GM12875 (cell line): ENCODE measurements around the gene CCDC107.
A peak's percentile ranks its signal among the peaks of the same experiment; 100 is the strongest.

Experiments
- H3K4me3 ChIP-seq: one replicate; pipeline ENCODE4 v1.5.1; 2011; ENCODE audit warnings: low read depth, low read length, control low read depth
- TF ChIP-seq, protein P1 (sequence below): IDR thresholded peaks from 2 replicates; pipeline ENCODE4 v1.5.1; 2011; ENCODE audit warnings: low read depth, mild to moderate bottlenecking, control low read depth, inconsistent platforms, low read length, moderate library complexity, borderline replicate concordance; ENCODE audit not compliant: insufficient read depth

CCDC107 gene

DNA sequence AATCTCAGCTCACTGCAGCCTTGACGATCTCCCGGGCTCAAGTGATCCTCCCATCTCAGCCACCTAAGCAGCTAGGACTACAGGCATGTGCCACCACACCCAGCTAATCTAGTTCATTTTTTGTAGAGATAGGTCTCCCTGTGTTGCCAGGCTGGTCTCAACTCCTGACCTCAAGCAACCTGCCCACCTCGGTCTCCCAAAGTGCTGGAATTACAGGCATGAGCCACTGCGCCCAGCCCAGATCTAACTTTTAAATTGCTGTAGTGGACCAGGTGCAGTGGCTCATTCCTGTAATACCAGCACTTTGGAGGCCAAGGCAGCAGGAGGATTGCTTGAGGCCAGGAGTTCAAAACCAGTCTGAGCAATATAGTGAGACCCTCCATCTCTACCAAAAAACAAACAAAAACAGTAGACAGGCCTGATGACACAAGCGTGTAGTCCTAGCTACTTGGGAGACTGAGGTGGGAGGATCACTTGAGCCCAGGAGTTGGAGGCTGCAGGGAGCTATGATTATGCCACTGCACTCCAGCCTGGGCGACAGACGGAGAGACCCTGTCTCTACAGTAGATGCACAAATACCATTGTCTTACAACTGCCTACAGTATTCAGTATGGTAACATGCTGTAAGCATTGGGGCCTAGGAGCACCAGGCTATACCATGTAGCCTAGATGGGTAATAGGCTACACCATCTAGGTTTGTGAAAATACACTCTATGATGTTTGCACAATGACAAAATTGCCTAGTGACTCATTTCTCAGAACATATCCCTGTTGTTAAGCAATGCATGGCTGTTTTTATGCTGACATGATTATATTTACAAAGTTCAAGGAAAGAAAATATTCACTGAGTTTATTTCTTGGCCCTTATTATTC is 5.9 kb upstream of the CCDC107 start:
- TF ChIP-seq, protein P1, sequence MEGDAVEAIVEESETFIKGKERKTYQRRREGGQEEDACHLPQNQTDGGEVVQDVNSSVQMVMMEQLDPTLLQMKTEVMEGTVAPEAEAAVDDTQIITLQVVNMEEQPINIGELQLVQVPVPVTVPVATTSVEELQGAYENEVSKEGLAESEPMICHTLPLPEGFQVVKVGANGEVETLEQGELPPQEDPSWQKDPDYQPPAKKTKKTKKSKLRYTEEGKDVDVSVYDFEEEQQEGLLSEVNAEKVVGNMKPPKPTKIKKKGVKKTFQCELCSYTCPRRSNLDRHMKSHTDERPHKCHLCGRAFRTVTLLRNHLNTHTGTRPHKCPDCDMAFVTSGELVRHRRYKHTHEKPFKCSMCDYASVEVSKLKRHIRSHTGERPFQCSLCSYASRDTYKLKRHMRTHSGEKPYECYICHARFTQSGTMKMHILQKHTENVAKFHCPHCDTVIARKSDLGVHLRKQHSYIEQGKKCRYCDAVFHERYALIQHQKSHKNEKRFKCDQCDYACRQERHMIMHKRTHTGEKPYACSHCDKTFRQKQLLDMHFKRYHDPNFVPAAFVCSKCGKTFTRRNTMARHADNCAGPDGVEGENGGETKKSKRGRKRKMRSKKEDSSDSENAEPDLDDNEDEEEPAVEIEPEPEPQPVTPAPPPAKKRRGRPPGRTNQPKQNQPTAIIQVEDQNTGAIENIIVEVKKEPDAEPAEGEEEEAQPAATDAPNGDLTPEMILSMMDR, result no peak
- no peak overlapping the region for H3K4me3 ChIP-seq

DNA sequence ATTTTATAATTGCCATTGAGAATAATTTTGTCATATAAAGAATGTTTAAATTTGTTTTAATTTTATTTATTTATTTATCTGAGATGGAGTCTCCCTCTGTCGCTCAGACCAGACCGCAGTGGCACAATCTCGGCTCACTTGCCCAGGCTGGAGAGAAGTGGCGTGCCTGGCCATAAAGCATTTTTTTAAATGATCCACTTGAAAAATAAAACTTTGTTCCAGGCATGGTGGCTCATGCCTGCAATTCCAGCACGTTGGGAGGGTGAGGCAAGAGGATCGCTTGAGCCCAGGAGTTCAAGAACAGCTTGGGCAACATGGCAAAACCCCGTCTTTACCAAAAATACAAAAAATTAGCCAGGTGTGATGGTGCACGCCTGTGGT is 5.3 kb upstream of the CCDC107 start:
- TF ChIP-seq, protein P1, result no peak
- no peak overlapping the region for H3K4me3 ChIP-seq

DNA sequence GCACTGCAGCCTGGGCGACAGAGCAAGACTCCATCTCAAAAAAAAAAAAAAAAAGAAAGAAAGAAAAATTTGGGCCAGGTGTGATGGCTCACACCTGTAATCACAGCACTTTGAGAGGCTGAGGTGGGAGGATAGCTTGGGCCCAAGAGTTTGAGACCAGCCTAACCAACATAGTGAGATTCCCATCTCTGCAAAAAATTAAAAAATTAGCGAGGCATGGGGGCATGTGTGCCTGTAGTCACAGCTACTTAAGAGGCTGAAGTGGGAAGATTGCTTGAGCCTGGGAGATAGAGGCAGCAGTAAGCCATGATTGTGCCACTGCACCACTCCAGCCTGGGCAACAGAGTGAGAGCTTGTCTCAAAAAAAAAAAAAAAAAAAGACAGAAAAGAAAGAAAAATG is 4.5 kb upstream of the CCDC107 start:
- TF ChIP-seq, protein P1, result no peak
- H3K4me3 ChIP-seq, result no peak overlapping the region

DNA sequence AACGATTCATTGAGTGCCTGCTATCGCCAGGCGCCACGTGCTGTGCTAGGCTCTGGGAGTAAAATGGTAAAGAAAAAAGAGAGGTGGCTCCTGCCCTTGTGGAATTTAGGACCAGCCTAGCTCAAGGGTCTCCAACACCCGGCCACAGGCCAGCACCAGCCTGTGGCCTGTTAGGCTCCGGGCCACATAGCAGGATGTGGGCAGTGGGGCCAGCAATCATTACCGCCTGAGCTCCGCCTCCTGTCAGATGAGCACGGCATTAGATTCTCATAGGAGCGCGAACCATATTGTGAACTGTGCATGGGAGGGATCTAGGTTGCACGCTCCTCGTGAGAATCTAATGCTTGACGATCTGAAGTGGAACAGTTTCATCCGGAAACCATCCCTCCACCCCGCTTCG is 1.7 kb upstream of the CCDC107 start:
- H3K4me3 ChIP-seq, result no peak overlapping the region
- TF ChIP-seq, protein P1, result no peak

DNA sequence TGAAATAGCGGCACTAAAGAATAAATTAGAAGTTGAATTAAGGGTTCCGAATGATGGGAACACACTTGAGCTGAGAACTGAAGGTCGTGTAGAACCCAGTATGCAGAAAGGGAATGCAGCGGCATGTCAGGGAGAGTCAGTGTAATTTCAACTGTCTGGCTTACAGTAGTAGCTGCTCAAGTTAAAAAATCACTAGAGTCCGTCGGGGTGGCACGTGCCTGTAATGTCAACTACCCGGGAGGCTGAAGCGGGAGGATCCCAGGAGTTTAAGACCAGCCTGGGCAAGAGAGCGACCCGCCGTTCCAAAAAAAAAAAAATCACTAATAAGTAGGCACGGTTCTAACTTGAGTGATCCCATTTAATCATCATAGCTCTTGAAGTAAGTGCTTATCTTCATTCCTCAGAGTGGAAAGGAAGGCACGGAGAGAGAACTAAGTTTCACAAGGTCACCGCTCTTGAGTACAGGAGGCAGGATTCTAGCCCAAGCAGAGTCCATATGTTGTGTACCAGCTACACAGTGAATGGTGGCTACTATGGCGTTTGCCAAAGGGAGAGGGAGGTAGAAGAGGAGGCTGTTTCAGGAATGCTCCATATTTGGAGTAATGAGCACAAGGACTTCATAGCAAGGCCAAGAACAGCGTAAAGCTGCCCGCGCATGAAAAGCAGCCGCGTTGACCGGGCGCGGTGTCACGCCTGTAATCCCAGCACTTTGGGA is 1.1 kb upstream of the CCDC107 start:
- H3K4me3 ChIP-seq, result no peak overlapping the region
- TF ChIP-seq, protein P1, result no peak

DNA sequence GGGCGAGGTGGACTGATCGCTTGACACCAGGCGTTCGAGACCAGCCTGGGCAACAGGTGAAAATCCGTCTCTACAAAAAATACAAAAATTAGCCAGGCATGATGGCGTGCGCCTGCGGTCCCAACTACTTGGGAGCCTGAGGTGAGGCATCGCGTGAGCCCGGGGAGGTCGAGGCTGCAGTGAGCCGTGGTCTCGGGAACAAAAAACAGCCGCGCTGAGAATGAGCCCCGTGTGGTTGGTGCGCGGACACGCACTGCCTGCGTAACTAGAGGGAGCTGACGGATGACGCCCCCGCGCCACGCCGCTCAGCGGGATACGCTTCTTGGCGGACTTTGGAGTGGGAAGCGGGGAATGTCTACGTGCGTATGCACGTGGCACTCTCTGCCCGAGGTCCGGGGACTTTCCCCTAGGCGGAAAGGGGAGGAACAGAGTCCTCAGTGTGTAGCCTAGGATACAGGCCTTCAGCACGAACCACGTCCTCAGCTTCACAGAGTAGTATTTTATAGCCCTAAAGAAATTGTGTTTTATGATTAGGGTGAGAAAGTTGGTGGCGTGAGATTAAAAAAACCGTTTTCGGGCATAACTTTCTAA is 451 bp upstream of the CCDC107 start, which contains the start of gene RMRP:
Gene RMRP, minus strand, starts transcription at position 474 of the 591 bp plus-strand sequence.
- H3K4me3 ChIP-seq, result peak within 1 kb of the TSS; percentile 95
- TF ChIP-seq, protein P1, result 0 out of 2 replicates have a peak, but pooled peaks have one; percentile 5
